ENCODE data around the gene NUBP2. TPM values are rescaled to one million over a fixed set of nuclear protein-coding genes. Genes with fewer than 3 reads are reported as not detected.
A peak's percentile ranks its signal among the peaks of the same experiment; 100 is the strongest.

NUBP2 gene
- total RNA-seq, 1 experiment from 2014 or later = 103 TPM

- Histone ChIP-seq H3K4me1 (ENCODE audit: control insufficient read depth in 1 of 2, insufficient read depth in 2 of 2, low read length in 2 of 2) (peaks cover 14 to 29% of the 10 kb centered on the region in 2 experiments), H3K36me3 (ENCODE audit: control insufficient read depth in 1 of 2, insufficient read depth in 2 of 2, low read length in 2 of 2) (peaks cover 0 to 8% of the 10 kb centered on the region in 2 experiments; a peak in 2 of 4 replicates), H3K27me3 (ENCODE audit: insufficient read depth, low read length) (no peaks in the 10 kb centered on the region), H3K9me3 (ENCODE audit: control insufficient read depth in 1 of 2, insufficient read depth in 1 of 2, low read depth in 1 of 2, low read length in 2 of 2) (no peaks in the 10 kb centered on the region), H3K4me3 (replicated peaks in 1 of 2; ENCODE audit: low read depth in 1 of 2, low read length in 2 of 2) (peak within 1 kb of the TSS; percentile 88 to 97), H3K4me2 (ENCODE audit: low read length) (peak within 1 kb of the TSS; percentile 100), H3K79me2 (ENCODE audit: insufficient read depth, low read length) (peaks cover 52% of the 10 kb centered on the region), H3K27ac (ENCODE audit: low read depth, low read length) (peak within 1 kb of the TSS; percentile 95), H3K9me2 (ENCODE audit: insufficient read depth) (no peaks in the 10 kb centered on the region), H2AFZ (ENCODE audit: low read depth, low read length, poor library complexity, severe bottlenecking) (no peak within 1 kb of the TSS), H3K9ac (ENCODE audit: low read length) (peak within 1 kb of the TSS; percentile 93), H4K20me1 (ENCODE audit: insufficient read depth) (peaks cover 5% of the 10 kb centered on the region; the same call in 1 of the 2 replicates)
- BruUV-seq (replicated peaks) = no TSS peak
- ATAC-seq (peak; percentile 7), DNase-seq (ENCODE audit: low read depth, low spot score) (no peak)
- intact Hi-C loops (cut with micrococcal nuclease) = no loop called here
- ChIA-PET CTCF (interaction anchor here (0.7 to 1.9 kb wide), 4 partner anchors 10 to 94 kb away, joined by 3 to 13 read pairs (median 4); partner anchors contain the start of genes FAHD1, HAGH, JPT2 and MAPK8IP3), POLR2A (interaction anchor here (3.5 kb wide), 1 partner anchor 10 kb away, joined by 23 read pairs; the partner anchor contains the start of genes NUBP2 and SPSB3), RAD21 (ENCODE audit: low non-redundant PET in 1 of 2, low total read pairs in 2 of 2, uncharacterized antibody in 2 of 2, unreplicated experiment in 2 of 2) (no interaction called here)
- TF ChIP-seq POLR2AphosphoS5 (IDR thresholded peaks at IDR 0.05; ENCODE audit: low read depth, low read length) = no peak
- TF ChIP-seq EGR1 (IDR thresholded peaks at IDR 0.05; ENCODE audit: low read depth) = no peak
- TF ChIP-seq YY1 (IDR thresholded peaks at IDR 0.05; ENCODE audit: extremely low read depth, insufficient replicate concordance, low read depth, low read length) = no peak
- no peak for TF ChIP-seq FOSL1 (IDR thresholded peaks at IDR 0.05; ENCODE audit: low read depth)
- no peak for TF ChIP-seq CBX3 (IDR thresholded peaks at IDR 0.05; ENCODE audit: low read depth)
- TF ChIP-seq ATF3 (IDR thresholded peaks at IDR 0.05) = no peak
- no peak for TF ChIP-seq SRF (IDR thresholded peaks at IDR 0.05; ENCODE audit: low read depth)
- TF ChIP-seq POLR2A (IDR thresholded peaks at IDR 0.05; ENCODE audit: borderline replicate concordance, extremely low read depth, insufficient read depth, insufficient read length) = no peak
- TF ChIP-seq CTCF (IDR thresholded peaks at IDR 0.05 in 2 of 3, conservative IDR thresholded peaks at IDR 0.05 in 1 of 3; ENCODE audit: borderline replicate concordance in 1 of 3, insufficient read depth in 1 of 3, low read depth in 2 of 3, low read length in 2 of 3) = no peak
- TF ChIP-seq EZH2 (IDR thresholded peaks at IDR 0.05) = no peak
- no peak for TF ChIP-seq JUND (IDR thresholded peaks at IDR 0.05)
- no peak for TF ChIP-seq CEBPB (IDR thresholded peaks at IDR 0.05; ENCODE audit: low read depth)
- TF ChIP-seq TCF7L2 (IDR thresholded peaks at IDR 0.05; ENCODE audit: borderline replicate concordance, extremely low read depth, insufficient read depth, insufficient read length) = no peak
- TF ChIP-seq ELF1 (IDR thresholded peaks at IDR 0.05; ENCODE audit: borderline replicate concordance, low read depth) = no peak
- TF ChIP-seq ZNF274 (IDR thresholded peaks at IDR 0.05; ENCODE audit: low read depth, low read length) = no peak
- TF ChIP-seq EZH2phosphoT487 (IDR thresholded peaks at IDR 0.05; ENCODE audit: borderline replicate concordance) = no peak
- no peak for TF ChIP-seq SP1 (IDR thresholded peaks at IDR 0.05; ENCODE audit: low read depth)
- TF ChIP-seq REST (IDR thresholded peaks at IDR 0.05; ENCODE audit: low read depth) = no peak
- no peak for TF ChIP-seq MAX (IDR thresholded peaks at IDR 0.05)
These were observed 10.3 kb upstream of the NUBP2 start, which contains the start of gene EME2 for GRCh38 chr16:1772362-1772907. EME2 (plus strand) TSS chr16:1772810; CDS start chr16:1773228, 418 bp downstream.
